ENCODE results near the gene DAAM1.

The DAAM1 gene

GRCh38 chr14:59360233-59360632, 171.8 kb downstream of the DAAM1 start:
- Histone ChIP-seq H3K27me3 (ENCODE audit: control insufficient read depth, insufficient read depth, low read length) (no peaks in the 10 kb centered on the region), H3K9me3 (replicated peaks; ENCODE audit: low read length) (no peaks in the 10 kb centered on the region), H3K9ac (ENCODE audit: low read depth, low read length) (no peak overlapping the region), H3K36me3 (ENCODE audit: insufficient read depth, low read length) (no peaks in the 10 kb centered on the region), H3K4me3 (ENCODE audit: low read length) (no peak overlapping the region), H3K4me2 (ENCODE audit: low read length) (no peak overlapping the region), H3K4me1 (ENCODE audit: control insufficient read depth, insufficient read depth, low read length) (peaks cover 47% of the 10 kb centered on the region)

- Histone ChIP-seq H3K27me3 (ENCODE audit: control insufficient read depth, insufficient read depth, low read length) (no peaks in the 10 kb centered on the region), H3K36me3 (ENCODE audit: insufficient read depth, low read length) (no peaks in the 10 kb centered on the region), H3K9ac (ENCODE audit: low read depth, low read length) (no peak overlapping the region), H3K4me3 (ENCODE audit: low read length) (no peak overlapping the region), H3K4me2 (ENCODE audit: low read length) (no peak overlapping the region), H3K9me3 (replicated peaks; ENCODE audit: low read length) (no peaks in the 10 kb centered on the region), H3K4me1 (ENCODE audit: control insufficient read depth, insufficient read depth, low read length) (peaks cover 46% of the 10 kb centered on the region)
Measured at GRCh38 chr14:59360923-59361794, 172.7 kb downstream of the DAAM1 start.

DNA sequence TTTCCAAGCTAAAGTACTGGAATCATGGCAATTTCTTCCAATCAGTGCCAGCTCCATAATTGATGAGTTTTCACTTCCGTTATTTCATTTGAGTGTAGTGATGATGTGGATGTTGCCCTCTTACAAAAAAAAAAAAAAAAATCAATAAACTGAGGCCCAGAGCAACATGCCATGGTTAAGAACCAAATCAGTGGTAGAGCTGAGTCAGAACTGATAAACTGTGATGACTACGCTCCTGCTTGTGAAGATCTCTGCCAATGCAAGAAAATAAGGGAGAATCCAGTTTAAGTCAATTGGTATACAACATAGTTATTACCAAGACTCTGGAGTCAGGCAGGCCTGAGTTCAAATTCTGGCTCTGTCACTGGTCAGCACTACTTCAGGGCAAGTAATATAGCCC, 174.0 kb downstream of the DAAM1 start:
- Histone ChIP-seq H3K4me1 (ENCODE audit: control insufficient read depth, insufficient read depth, low read length) (peaks cover 46% of the 10 kb centered on the region), H3K9me3 (replicated peaks; ENCODE audit: low read length) (no peaks in the 10 kb centered on the region), H3K4me3 (ENCODE audit: low read length) (no peak overlapping the region), H3K27me3 (ENCODE audit: control insufficient read depth, insufficient read depth, low read length) (no peaks in the 10 kb centered on the region), H3K9ac (ENCODE audit: low read depth, low read length) (no peak overlapping the region), H3K36me3 (ENCODE audit: insufficient read depth, low read length) (peaks cover 3% of the 10 kb centered on the region), H3K4me2 (ENCODE audit: low read length) (no peak overlapping the region)

GRCh38 chr14:59363531-59364226, 175.2 kb downstream of the DAAM1 start:
- H3K9ac ChIP-seq (ENCODE audit: low read depth, low read length): peak overlapping the region; percentile 45
- no peaks in the 10 kb centered on the region for H3K9me3 ChIP-seq (replicated peaks; ENCODE audit: low read length)
- peak overlapping the region; percentile 78 for H3K4me2 ChIP-seq (ENCODE audit: low read length)
- peak overlapping the region; percentile 56 for H3K4me3 ChIP-seq (ENCODE audit: low read length)
- H3K27me3 ChIP-seq (ENCODE audit: control insufficient read depth, insufficient read depth, low read length): no peaks in the 10 kb centered on the region
- H3K36me3 ChIP-seq (ENCODE audit: insufficient read depth, low read length): peaks cover 10% of the 10 kb centered on the region
- peaks cover 39% of the 10 kb centered on the region for H3K4me1 ChIP-seq (ENCODE audit: control insufficient read depth, insufficient read depth, low read length)

DNA sequence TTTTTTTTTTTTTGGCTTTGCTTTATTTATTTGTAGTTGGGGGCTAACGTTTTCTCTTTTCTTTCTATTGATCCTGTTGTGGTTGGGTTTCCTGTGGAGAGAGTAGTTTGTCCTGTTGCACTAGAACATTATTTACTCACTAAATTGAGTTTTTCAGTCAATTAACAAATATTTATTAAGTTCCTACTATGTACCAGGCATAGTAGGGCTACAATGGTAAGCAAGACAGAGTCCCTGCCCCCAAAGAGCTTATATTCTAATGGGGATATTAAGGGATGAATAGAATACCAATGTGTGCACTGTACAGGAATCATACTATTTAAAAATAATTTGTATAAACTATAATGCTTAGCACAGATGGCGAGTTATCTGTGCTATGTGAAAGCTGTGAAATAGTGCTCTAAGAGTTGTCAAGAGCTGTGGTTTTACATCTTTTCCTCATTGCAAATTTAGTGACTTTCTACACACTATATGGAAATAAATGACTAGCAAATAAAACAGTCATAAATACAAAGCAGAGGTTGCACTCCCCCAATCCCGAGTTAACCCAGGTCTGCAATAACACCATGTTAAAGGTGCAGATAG, 181.8 kb downstream of the DAAM1 start:
- Histone ChIP-seq H3K4me2 (ENCODE audit: low read length) (no peak overlapping the region), H3K4me1 (ENCODE audit: control insufficient read depth, insufficient read depth, low read length) (no peaks in the 10 kb centered on the region), H3K4me3 (ENCODE audit: low read length) (no peak overlapping the region), H3K9ac (ENCODE audit: low read depth, low read length) (no peak overlapping the region), H3K27me3 (ENCODE audit: control insufficient read depth, insufficient read depth, low read length) (no peaks in the 10 kb centered on the region), H3K9me3 (replicated peaks; ENCODE audit: low read length) (no peaks in the 10 kb centered on the region), H3K36me3 (ENCODE audit: insufficient read depth, low read length) (peaks cover 14% of the 10 kb centered on the region)

- Histone ChIP-seq H3K4me2 (ENCODE audit: low read length) (no peak overlapping the region), H3K4me1 (ENCODE audit: control insufficient read depth, insufficient read depth, low read length) (no peaks in the 10 kb centered on the region), H3K36me3 (ENCODE audit: insufficient read depth, low read length) (peaks cover 14% of the 10 kb centered on the region), H3K27me3 (ENCODE audit: control insufficient read depth, insufficient read depth, low read length) (no peaks in the 10 kb centered on the region), H3K9me3 (replicated peaks; ENCODE audit: low read length) (no peaks in the 10 kb centered on the region), H3K4me3 (ENCODE audit: low read length) (no peak overlapping the region), H3K9ac (ENCODE audit: low read depth, low read length) (no peak overlapping the region)
Measured at GRCh38 chr14:59371771-59372170, 183.3 kb downstream of the DAAM1 start.

DNA sequence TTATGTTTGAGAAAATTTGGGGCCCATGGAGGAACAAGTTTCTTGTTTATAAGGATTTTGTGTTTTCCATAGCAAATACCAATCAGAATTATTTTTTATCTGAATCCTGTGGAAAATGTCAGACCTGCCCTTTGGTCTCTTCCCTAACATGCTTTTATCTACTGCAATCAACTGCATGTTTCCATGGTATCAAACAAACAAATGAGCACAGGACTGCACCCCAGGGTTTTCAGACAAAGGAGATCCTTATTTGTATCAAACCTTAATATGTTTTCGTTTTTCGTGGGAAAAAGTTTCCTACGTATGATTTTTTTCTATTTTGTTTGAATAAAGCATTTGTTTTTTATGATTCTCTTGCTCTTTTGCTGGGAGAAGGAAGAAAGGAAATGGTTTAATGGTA, 185.6 kb downstream of the DAAM1 start:
- no peak overlapping the region for H3K4me2 ChIP-seq (ENCODE audit: low read length)

GRCh38 chr14:59376686-59377085, 188.2 kb downstream of the DAAM1 start:
- H3K9ac ChIP-seq (ENCODE audit: low read depth, low read length): no peak overlapping the region
- H3K4me2 ChIP-seq (ENCODE audit: low read length): no peak overlapping the region
- no peaks in the 10 kb centered on the region for H3K27me3 ChIP-seq (ENCODE audit: control insufficient read depth, insufficient read depth, low read length)
- H3K4me1 ChIP-seq (ENCODE audit: control insufficient read depth, insufficient read depth, low read length): peaks cover 6% of the 10 kb centered on the region
- no peaks in the 10 kb centered on the region for H3K9me3 ChIP-seq (replicated peaks; ENCODE audit: low read length)
- H3K4me3 ChIP-seq (ENCODE audit: low read length): no peak overlapping the region
- no peaks in the 10 kb centered on the region for H3K36me3 ChIP-seq (ENCODE audit: insufficient read depth, low read length)

More for the DNA sequence above, 185.6 kb downstream of the DAAM1 start:
- H3K36me3 ChIP-seq (ENCODE audit: insufficient read depth, low read length): peaks cover under 1% of the 10 kb centered on the region
- H3K9me3 ChIP-seq (replicated peaks; ENCODE audit: low read length): no peaks in the 10 kb centered on the region
- no peaks in the 10 kb centered on the region for H3K27me3 ChIP-seq (ENCODE audit: control insufficient read depth, insufficient read depth, low read length)
- no peak overlapping the region for H3K9ac ChIP-seq (ENCODE audit: low read depth, low read length)
- H3K4me1 ChIP-seq (ENCODE audit: control insufficient read depth, insufficient read depth, low read length): peaks cover 6% of the 10 kb centered on the region
- no peak overlapping the region for H3K4me3 ChIP-seq (ENCODE audit: low read length)

- H3K27me3 ChIP-seq (ENCODE audit: control insufficient read depth, insufficient read depth, low read length): no peaks in the 10 kb centered on the region
- H3K4me3 ChIP-seq (ENCODE audit: low read length): no peak overlapping the region
- H3K9me3 ChIP-seq (replicated peaks; ENCODE audit: low read length): no peaks in the 10 kb centered on the region
- no peaks in the 10 kb centered on the region for H3K36me3 ChIP-seq (ENCODE audit: insufficient read depth, low read length)
- no peak overlapping the region for H3K4me2 ChIP-seq (ENCODE audit: low read length)
- H3K4me1 ChIP-seq (ENCODE audit: control insufficient read depth, insufficient read depth, low read length): peaks cover 6% of the 10 kb centered on the region
- no peak overlapping the region for H3K9ac ChIP-seq (ENCODE audit: low read depth, low read length)
Measured at GRCh38 chr14:59377491-59377890, 189.0 kb downstream of the DAAM1 start.

GRCh38 chr14:59377991-59378601, 189.6 kb downstream of the DAAM1 start:
- H3K4me2 ChIP-seq (ENCODE audit: low read length): no peak overlapping the region
- no peaks in the 10 kb centered on the region for H3K36me3 ChIP-seq (ENCODE audit: insufficient read depth, low read length)
- no peaks in the 10 kb centered on the region for H3K27me3 ChIP-seq (ENCODE audit: control insufficient read depth, insufficient read depth, low read length)
- no peaks in the 10 kb centered on the region for H3K9me3 ChIP-seq (replicated peaks; ENCODE audit: low read length)
- H3K4me3 ChIP-seq (ENCODE audit: low read length): no peak overlapping the region
- H3K4me1 ChIP-seq (ENCODE audit: control insufficient read depth, insufficient read depth, low read length): peaks cover 6% of the 10 kb centered on the region
- no peak overlapping the region for H3K9ac ChIP-seq (ENCODE audit: low read depth, low read length)

DNA sequence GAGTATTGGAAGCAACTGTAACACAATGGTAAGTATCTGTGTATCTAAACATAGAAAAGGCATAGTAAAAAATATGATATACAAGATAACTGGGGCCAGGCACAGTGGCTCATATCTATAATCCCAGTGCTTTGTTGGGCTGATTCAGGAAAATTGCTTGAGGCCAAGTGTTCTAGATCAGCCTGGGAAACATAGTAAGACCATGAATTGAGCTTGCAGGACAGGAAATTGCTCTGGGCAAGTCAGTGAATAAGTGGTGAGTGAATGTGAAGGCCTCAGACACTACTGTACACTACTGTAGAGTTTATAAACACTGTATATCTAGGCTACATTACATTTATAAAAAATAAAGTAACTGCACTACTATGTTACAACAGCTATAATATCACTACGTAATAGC, 201.5 kb downstream of the DAAM1 start:
- Histone ChIP-seq H3K4me2 (ENCODE audit: low read length) (no peak overlapping the region), H3K4me3 (ENCODE audit: low read length) (no peak overlapping the region), H3K9me3 (replicated peaks; ENCODE audit: low read length) (no peaks in the 10 kb centered on the region), H3K4me1 (ENCODE audit: control insufficient read depth, insufficient read depth, low read length) (no peaks in the 10 kb centered on the region), H3K9ac (ENCODE audit: low read depth, low read length) (no peak overlapping the region), H3K27me3 (ENCODE audit: control insufficient read depth, insufficient read depth, low read length) (no peaks in the 10 kb centered on the region), H3K36me3 (ENCODE audit: insufficient read depth, low read length) (no peaks in the 10 kb centered on the region)

Data from skeletal muscle satellite cell (primary cell).